GM19025 (cell line): ENCODE results near the gene DCAF15.

Experiments used
- ATAC-seq: cut with Tn5 transposase; IDR thresholded peaks from one replicate; pipeline ENCODE4 v1.9.1; 2021; ENCODE audit warnings: mild to moderate bottlenecking, low read depth, moderate library complexity; ENCODE audit not compliant: unreplicated experiment

The DCAF15 gene

GRCh38 chr19:13930402-13930801 lies 21.9 kb upstream of the DCAF15 start:
- ATAC-seq, result no peak

- no peak for ATAC-seq
These were observed 20.7 kb upstream of the DCAF15 start for GRCh38 chr19:13931391-13932148.

GRCh38 chr19:13932149-13932637 lies 20.1 kb upstream of the DCAF15 start:
- ATAC-seq, result no peak

- no peak for ATAC-seq
These were observed 19.4 kb upstream of the DCAF15 start for GRCh38 chr19:13932911-13933393.

GRCh38 chr19:13934785-13935109 lies 17.6 kb upstream of the DCAF15 start:
- no peak for ATAC-seq

GRCh38 chr19:13935765-13936510 lies 16.4 kb upstream of the DCAF15 start:
- ATAC-seq, result no peak

- ATAC-seq, result no peak
These were observed 14.6 kb upstream of the DCAF15 start for GRCh38 chr19:13937479-13938300.

- no peak for ATAC-seq
These were observed 13.8 kb upstream of the DCAF15 start, which contains the start of gene PODNL1 for GRCh38 chr19:13938301-13939064. Gene PODNL1 (minus strand): TSS chr19:13938417. CDS start chr19:13938181, 236 bp downstream.

GRCh38 chr19:13942023-13942684 lies 10.2 kb upstream of the DCAF15 start:
- no peak for ATAC-seq

GRCh38 chr19:13946414-13946813 lies 5.9 kb upstream of the DCAF15 start:
- no peak for ATAC-seq

- no peak for ATAC-seq
These were observed 1.3 kb upstream of the DCAF15 start for GRCh38 chr19:13951043-13951442.

- no peak for ATAC-seq
These were observed 533 bp upstream of the DCAF15 start for GRCh38 chr19:13951799-13952153.

GRCh38 chr19:13952931-13953531 lies 722 bp downstream of the DCAF15 start:
- no peak for ATAC-seq

- no peak for ATAC-seq
These were observed 1.9 kb downstream of the DCAF15 start for GRCh38 chr19:13954185-13954584.

- no peak for ATAC-seq
These were observed 3.5 kb downstream of the DCAF15 start for GRCh38 chr19:13955662-13956364.

- ATAC-seq, result no peak
These were observed 4.0 kb downstream of the DCAF15 start for GRCh38 chr19:13956365-13956744.

- no peak for ATAC-seq
These were observed 4.7 kb downstream of the DCAF15 start for GRCh38 chr19:13957051-13957450.

GRCh38 chr19:13958043-13958442 lies 5.7 kb downstream of the DCAF15 start:
- ATAC-seq, result no peak
